Neuronal stem cell (in vitro differentiated cells): Measurements from ENCODE around the gene AADACL4.

ENCODE experiments used
- DNase-seq: peaks from one replicate; pipeline ENCODE4 v3.0.0-alpha.2; 2013; ENCODE audit warnings: low spot score
- H2AFZ ChIP-seq: one replicate; pipeline ENCODE4 v1.6.1; 2013; ENCODE audit warnings: mild to moderate bottlenecking, low read length, inconsistent platforms
- H2AK5ac ChIP-seq: 2 replicates; pipeline ENCODE4 v1.6.1; 2013; ENCODE audit warnings: low read depth, mild to moderate bottlenecking, inconsistent platforms, low read length, moderate library complexity, mixed read lengths
- H2BK120ac ChIP-seq: 2 replicates; pipeline ENCODE4 v1.6.1; 2013; ENCODE audit warnings: low read depth, mild to moderate bottlenecking, inconsistent platforms, low read length, moderate library complexity, mixed read lengths
- H2BK12ac ChIP-seq: one replicate; pipeline ENCODE4 v1.6.1; 2013; ENCODE audit warnings: low read length, inconsistent platforms
- H2BK15ac ChIP-seq: 2 replicates; pipeline ENCODE4 v1.6.1; 2013; ENCODE audit warnings: mild to moderate bottlenecking, low read length, inconsistent platforms, mixed read lengths
- H2BK5ac ChIP-seq: one replicate; pipeline ENCODE4 v1.6.1; 2013; ENCODE audit warnings: inconsistent platforms, mild to moderate bottlenecking, low read length, moderate library complexity
- H3K14ac ChIP-seq: one replicate; pipeline ENCODE4 v1.6.1; 2013; ENCODE audit warnings: low read length, inconsistent platforms
- H3K18ac ChIP-seq: 2 replicates; pipeline ENCODE4 v1.6.1; 2013; ENCODE audit warnings: low read length, inconsistent platforms
- H3K23ac ChIP-seq: 2 replicates; pipeline ENCODE4 v1.6.1; 2013; ENCODE audit warnings: low read depth, mild to moderate bottlenecking, mixed read lengths, low read length, inconsistent platforms; ENCODE audit not compliant: poor library complexity
- H3K27ac ChIP-seq: replicated peaks from 3 replicates; pipeline ENCODE4 v1.5.1; 2013; ENCODE audit warnings: low read length, inconsistent platforms
- H3K27me3 ChIP-seq, 3 experiments: 2 replicates each; pipeline ENCODE4 v1.6.1; 2013; ENCODE audit warnings: low read length in 3 of 3, mild to moderate bottlenecking in 2 of 3, inconsistent platforms in 1 of 3, low read depth in 1 of 3, mixed read lengths in 1 of 3, moderate library complexity in 1 of 3; ENCODE audit not compliant: control insufficient read depth in 3 of 3, insufficient read depth in 3 of 3
- H3K36me3 ChIP-seq, 2 donors: replicated peaks in 1 of 2; 2 replicates each; pipeline ENCODE4 v1.6.1; 2013; ENCODE audit warnings: low read length in 2 of 2; ENCODE audit not compliant: control insufficient read depth in 2 of 2, insufficient read depth in 2 of 2
- H3K4ac ChIP-seq: 2 replicates; pipeline ENCODE4 v1.6.1; 2013; ENCODE audit warnings: inconsistent platforms, mild to moderate bottlenecking, low read length, moderate library complexity
- H3K4me1 ChIP-seq, 2 donors: 1 replicate in 1 of 2; 2 replicates in 1 of 2; pipeline ENCODE4 v1.6.1; 2013; ENCODE audit warnings: low read length in 2 of 2, low read depth in 1 of 2; ENCODE audit not compliant: control insufficient read depth in 2 of 2, insufficient read depth in 1 of 2
- H3K4me2 ChIP-seq: one replicate; pipeline ENCODE4 v1.6.1; 2013; ENCODE audit warnings: mild to moderate bottlenecking, low read length, inconsistent platforms; ENCODE audit not compliant: insufficient read depth, poor library complexity, severe bottlenecking
- H3K4me3 ChIP-seq, 2 donors: 2 replicates each; pipeline ENCODE4 v1.5.1; 2013; ENCODE audit warnings: low read length in 2 of 2, mild to moderate bottlenecking in 2 of 2, inconsistent platforms in 1 of 2, moderate library complexity in 1 of 2
- H3K79me1 ChIP-seq: one replicate; pipeline ENCODE4 v1.6.1; 2013; ENCODE audit warnings: low read depth, mild to moderate bottlenecking, inconsistent platforms, low read length, moderate library complexity
- H3K9ac ChIP-seq: one replicate; pipeline ENCODE4 v1.6.1; 2013; ENCODE audit warnings: mild to moderate bottlenecking, low read depth, low read length, inconsistent platforms; ENCODE audit not compliant: poor library complexity
- H3K9me3 ChIP-seq, 2 donors: replicated peaks in 1 of 2; 2 replicates each; pipeline versions ENCODE3 to v1.6.1; 2013; ENCODE audit warnings: low read length in 2 of 2, mild to moderate bottlenecking in 2 of 2, inconsistent platforms in 1 of 2, low read depth in 1 of 2, mixed read lengths in 1 of 2, moderate library complexity in 1 of 2; ENCODE audit not compliant: control insufficient read depth in 2 of 2, insufficient read depth in 1 of 2
- H4K8ac ChIP-seq: one replicate; pipeline ENCODE4 v1.6.1; 2013; ENCODE audit warnings: low read depth, mild to moderate bottlenecking, inconsistent platforms, low read length, moderate library complexity
- H4K91ac ChIP-seq: one replicate; pipeline ENCODE4 v1.6.1; 2013; ENCODE audit warnings: low read length, low read depth, mild to moderate bottlenecking, inconsistent platforms; ENCODE audit not compliant: poor library complexity
- WGBS, 2 donors: extraction: QIAGEN DNeasy Blood & Tissue Kit; methylation state at CpG; one replicate each; pipeline ENCODE4 v1.1.7; 2013; ENCODE audit warnings: missing lambda C conversion rate in 2 of 2, mixed read lengths in 1 of 2; ENCODE audit not compliant: insufficient read length in 2 of 2, insufficient replicate concordance in 1 of 2; ENCODE audit errors: extremely low coverage in 2 of 2; 5-methylcytosine and 5-hydroxymethylcytosine counted together

AADACL4 gene

DNA sequence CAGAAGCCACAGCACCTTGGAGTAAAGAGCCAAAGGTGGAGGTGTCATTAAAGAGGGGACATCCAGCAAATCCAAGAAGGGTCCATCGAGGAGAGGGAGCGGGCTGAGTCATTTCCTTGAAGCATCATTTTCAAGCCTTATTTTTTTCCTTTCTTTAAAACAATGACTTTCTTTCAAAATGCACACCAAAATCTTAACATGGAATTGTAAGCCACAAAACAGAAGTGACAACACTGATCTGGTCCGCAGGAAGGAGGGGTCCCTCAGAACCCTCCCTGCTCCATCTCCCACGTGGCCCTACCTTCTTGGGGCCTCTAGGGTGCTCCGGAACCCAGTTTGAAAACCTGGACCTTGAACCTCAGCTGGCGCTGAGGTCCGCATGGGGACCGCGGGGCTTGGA, 40.7 kb upstream of the AADACL4 start:
- no CpG with 5 or more reads among the region's 9 CpGs for WGBS, 2 donors

GRCh38 chr1:12604114-12604874, 39.6 kb upstream of the AADACL4 start:
- Histone ChIP-seq H3K27me3 (no peaks in the 10 kb centered on the region), H2BK120ac (no peak overlapping the region), H3K14ac (no peak overlapping the region), H2BK12ac (no peak overlapping the region), H3K18ac (no peak overlapping the region), H3K9me3 (no peaks in the 10 kb centered on the region), H3K36me3 (no peaks in the 10 kb centered on the region), H4K8ac (no peak overlapping the region), H3K4me1 (peaks cover 6 to 16% of the 10 kb centered on the region in 2 donors), H3K23ac (no peak overlapping the region), H3K4ac (no peak overlapping the region), H3K27ac (no peak overlapping the region), H3K4me3 (no peak overlapping the region), H2BK15ac (no peak overlapping the region), H3K9ac (no peak overlapping the region), H3K4me2 (no peak overlapping the region), H3K79me1 (no peaks in the 10 kb centered on the region), H2BK5ac (no peak overlapping the region), H2AK5ac (no peak overlapping the region), H4K91ac (no peak overlapping the region), H2AFZ (no peak overlapping the region)
- DNase-seq = no peak
- WGBS, 2 donors = no CpG with 5 or more reads among the region's 16 CpGs

More for the DNA sequence above, 40.7 kb upstream of the AADACL4 start:
- Histone ChIP-seq H3K79me1 (no peaks in the 10 kb centered on the region), H4K8ac (no peak overlapping the region), H2BK12ac (no peak overlapping the region), H3K4ac (no peak overlapping the region), H2BK120ac (no peak overlapping the region), H3K18ac (no peak overlapping the region), H3K27ac (no peak overlapping the region), H3K4me2 (no peak overlapping the region), H4K91ac (no peak overlapping the region), H2AFZ (no peak overlapping the region), H3K14ac (no peak overlapping the region), H2BK5ac (no peak overlapping the region), H3K27me3 (peaks cover 0 to 3% (median 0%) of the 10 kb centered on the region in 3 experiments), H2BK15ac (no peak overlapping the region), H3K4me3 (no peak overlapping the region), H3K9me3 (no peaks in the 10 kb centered on the region), H3K9ac (no peak overlapping the region), H3K23ac (no peak overlapping the region), H2AK5ac (peak overlapping the region; percentile 24), H3K36me3 (no peaks in the 10 kb centered on the region), H3K4me1 (peaks cover 6 to 16% of the 10 kb centered on the region in 2 donors)
- DNase-seq = no peak

- Histone ChIP-seq H3K36me3 (no peaks in the 10 kb centered on the region), H3K4ac (no peak overlapping the region), H2AK5ac (no peak overlapping the region), H3K14ac (no peak overlapping the region), H3K27me3 (no peaks in the 10 kb centered on the region), H2BK15ac (no peak overlapping the region), H2AFZ (no peak overlapping the region), H3K4me2 (no peak overlapping the region), H3K27ac (no peak overlapping the region), H3K18ac (no peak overlapping the region), H3K9me3 (no peaks in the 10 kb centered on the region), H3K79me1 (no peaks in the 10 kb centered on the region), H3K23ac (no peak overlapping the region), H2BK12ac (no peak overlapping the region), H2BK5ac (no peak overlapping the region), H4K8ac (no peak overlapping the region), H3K4me3 (no peak overlapping the region), H4K91ac (no peak overlapping the region), H3K4me1 (peaks cover 6 to 16% of the 10 kb centered on the region in 2 donors), H3K9ac (no peak overlapping the region), H2BK120ac (no peak overlapping the region)
- no CpG with 5 or more reads among the region's 9 CpGs for WGBS, 2 donors
- DNase-seq = no peak
These were observed 38.9 kb upstream of the AADACL4 start for GRCh38 chr1:12604986-12605385.

GRCh38 chr1:12607263-12607662, 36.6 kb upstream of the AADACL4 start:
- Histone ChIP-seq H3K9ac (no peak overlapping the region), H2BK5ac (no peak overlapping the region), H2AFZ (no peak overlapping the region), H2BK12ac (no peak overlapping the region), H2AK5ac (no peak overlapping the region), H3K18ac (no peak overlapping the region), H3K23ac (no peak overlapping the region), H3K4me3 (no peak overlapping the region), H4K8ac (no peak overlapping the region), H3K9me3 (no peaks in the 10 kb centered on the region), H3K14ac (no peak overlapping the region), H3K4ac (no peak overlapping the region), H2BK120ac (no peak overlapping the region), H3K4me1 (peaks cover 1 to 8% of the 10 kb centered on the region in 2 donors), H4K91ac (no peak overlapping the region), H3K4me2 (no peak overlapping the region), H3K27me3 (no peaks in the 10 kb centered on the region), H3K79me1 (no peaks in the 10 kb centered on the region), H2BK15ac (no peak overlapping the region), H3K27ac (no peak overlapping the region), H3K36me3 (no peaks in the 10 kb centered on the region)
- DNase-seq = no peak
- WGBS, 2 donors = no CpG with 5 or more reads among the region's 3 CpGs
